Transverse colon (tissue), 4 donors: Measurements from ENCODE around the gene SLC24A4. TPM values are rescaled to one million over a fixed set of nuclear protein-coding genes. Genes with fewer than 3 reads are reported as not detected.

ENCODE experiments used
- DNase-seq: peaks from one replicate; pipeline ENCODE4 v3.0.0-alpha.2; 2019
- H3K27ac ChIP-seq, 4 donors: fragments of 200-600 bp; sonication (generic); 2 replicates each; pipeline ENCODE4 v1.5.1; 2016 to 2018; ENCODE audit warnings: inconsistent platforms in 4 of 4
- H3K27me3 ChIP-seq: fragments of 200-600 bp; sonication (generic); 2 replicates; pipeline ENCODE4 v1.5.1; 2017; ENCODE audit warnings: inconsistent platforms
- H3K36me3 ChIP-seq, 4 donors: fragments of 200-600 bp; sonication (generic); 2 replicates each; pipeline ENCODE4 v1.5.1; 2017 to 2019; ENCODE audit warnings: inconsistent platforms in 4 of 4
- H3K4me1 ChIP-seq, 4 donors: fragments of 200-600 bp; sonication (generic); 2 replicates each; pipeline ENCODE4 v1.5.1; 2017 to 2020; ENCODE audit warnings: inconsistent platforms in 4 of 4
- H3K4me3 ChIP-seq, 4 donors: fragments of 200-600 bp; sonication (generic); 1 replicate in 1 of 4; 2 replicates in 3 of 4; pipeline versions ENCODE4 v1.5.1 to v1.6.1; 2017 to 2019; ENCODE audit warnings: inconsistent platforms in 4 of 4
- H3K9me3 ChIP-seq, 2 donors: fragments of 200-600 bp; sonication (generic); 2 replicates each; pipeline ENCODE4 v1.5.1; 2017 to 2019; ENCODE audit warnings: inconsistent platforms in 2 of 2
- CTCF ChIP-seq, 5 experiments: fragments of 200-600 bp in 3 of 5; fragments of 450-650 bp in 2 of 5; sonication (generic) in 3 of 5; IDR thresholded peaks; 1 replicate in 2 of 5; 2 replicates in 3 of 5; pipeline ENCODE4 v1.5.1; 2016 to 2017; ENCODE audit warnings: antibody characterized with exemption in 5 of 5, inconsistent platforms in 3 of 5, mild to moderate bottlenecking in 2 of 5, moderate library complexity in 1 of 5
- EP300 ChIP-seq: sonication (generic); formaldehyde crosslinking; IDR thresholded peaks from one replicate; pipeline ENCODE4 v1.6.1; 2017; ENCODE audit warnings: antibody characterized with exemption, low read depth
- POLR2A ChIP-seq: fragments of 450-650 bp; IDR thresholded peaks from one replicate; pipeline ENCODE4 v1.6.1; 2016; ENCODE audit warnings: antibody characterized with exemption, mild to moderate bottlenecking, moderate library complexity
- POLR2AphosphoS5 ChIP-seq, 3 donors: sonication (generic); formaldehyde crosslinking; IDR thresholded peaks; one replicate each; pipeline ENCODE4 v1.6.1; 2016; ENCODE audit warnings: antibody characterized with exemption in 3 of 3
- WGBS, 2 donors: methylation state at CpG; one replicate each; pipeline ENCODE4 v1.1.5; 2018; ENCODE audit warnings: low coverage in 1 of 2; 5-methylcytosine and 5-hydroxymethylcytosine counted together
- in situ Hi-C, 4 donors: fragments of 200-750 bp; cut with MboI; loops; one replicate each; pipeline versions ENCODE4 v1.15.0 to v1.15.1; 2017; ENCODE audit warnings: low sequenced_read_pairs in 3 of 4, low pct_ligation_motif_present in 1 of 4, low pct_unique_long_range_greater_than_20kb in 1 of 4
- intact Hi-C: fragments of 100-400 bp; cut with DNase I; formaldehyde crosslinking; loops from one replicate; pipeline ENCODE4 v1.15.1; 2023; ENCODE audit warnings: low total_unique reads
- total RNA-seq, 4 donors: library from RNA; depleted of rRNA; stranded (reverse); fragments of >200 nt; gene quantifications; one replicate each; pipeline ENCODE4 v1.1.0, GENCODE V29; 2016

SLC24A4 gene
- total RNA-seq, 4 donors from 2014 or later = 0.27 to 0.48 TPM; not detected in 2

- DNase-seq = no peak
Observed at GRCh38 chr14:92496191-92496857, 173.4 kb downstream of the SLC24A4 start.

DNA sequence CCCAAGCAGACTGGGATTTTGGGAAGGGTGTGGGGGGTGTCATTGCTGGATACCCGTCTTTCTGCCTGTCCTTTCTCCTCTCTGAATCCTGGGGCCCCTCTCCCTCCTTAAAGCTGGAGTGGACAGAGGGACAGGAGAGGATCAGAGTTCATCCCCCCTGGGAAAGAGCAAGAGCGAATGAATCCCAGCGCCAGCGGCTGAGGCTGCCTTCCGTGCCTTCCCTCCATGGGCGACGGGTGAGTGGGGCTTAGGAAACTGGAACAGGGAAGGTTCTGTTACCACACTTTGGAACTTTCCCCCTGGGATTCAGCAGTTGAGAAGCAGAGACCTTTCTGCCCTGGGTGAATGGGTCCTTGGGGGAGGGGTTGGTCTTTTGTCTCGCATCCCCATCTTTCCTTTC, 174.4 kb downstream of the SLC24A4 start:
- Histone ChIP-seq H3K27me3 (no peaks in the 10 kb centered on the region), H3K4me1 (no peaks in the 10 kb centered on the region), H3K36me3 (no peaks in the 10 kb centered on the region), H3K27ac (no peak overlapping the region), H3K4me3 (no peak overlapping the region), H3K9me3 (no peaks in the 10 kb centered on the region)
- in situ Hi-C loops = no loop called here
- no peak for TF ChIP-seq EP300
- no peak for TF ChIP-seq POLR2AphosphoS5 (IDR thresholded peaks at IDR 0.05)
- intact Hi-C loops = no loop called here
- DNase-seq = no peak
- WGBS, 2 donors = 89% methylated on average over 8 of the region's 8 CpGs; no CpG with 5 or more reads in 1 of the 2 donors

More at GRCh38 chr14:92496191-92496857, 173.4 kb downstream of the SLC24A4 start:
- H3K4me3 ChIP-seq = no peak overlapping the region
- H3K9me3 ChIP-seq = no peaks in the 10 kb centered on the region
- no peaks in the 10 kb centered on the region for H3K4me1 ChIP-seq
- intact Hi-C loops (no loop called here), in situ Hi-C loops (no loop called here)
- 89 to 91% methylated on average over 6 of the region's 6 CpGs for WGBS, 2 donors
- no peaks in the 10 kb centered on the region for H3K36me3 ChIP-seq
- TF ChIP-seq EP300 (no peak), POLR2AphosphoS5 (IDR thresholded peaks at IDR 0.05) (no peak), POLR2A (no peak), CTCF (IDR thresholded peaks at IDR 0.05) (no peak)
- H3K27ac ChIP-seq = no peak overlapping the region
- H3K27me3 ChIP-seq = no peaks in the 10 kb centered on the region

DNA sequence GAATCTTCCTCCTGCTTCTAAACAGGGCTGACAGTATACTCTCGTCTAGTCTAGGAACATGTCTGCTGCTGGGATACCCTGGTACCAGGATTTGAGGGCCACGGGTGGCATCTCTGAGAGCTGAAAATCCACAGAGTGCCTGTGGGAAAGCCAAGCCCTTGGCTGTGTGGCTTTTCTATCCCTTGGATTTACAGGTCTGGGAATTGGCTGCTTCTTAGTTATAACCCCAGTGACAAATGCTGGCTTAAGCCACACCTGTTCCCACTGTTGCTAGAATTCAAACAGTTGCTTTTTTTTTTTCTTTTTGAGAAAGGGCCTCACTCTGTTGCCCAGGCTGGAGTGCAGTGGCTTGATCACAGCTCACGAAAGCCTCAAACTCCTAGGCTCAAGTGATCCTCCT, 176.3 kb downstream of the SLC24A4 start:
- in situ Hi-C loops = no loop called here
- H3K27me3 ChIP-seq = no peaks in the 10 kb centered on the region
- no peaks in the 10 kb centered on the region for H3K36me3 ChIP-seq
- DNase-seq = no peak
- H3K4me3 ChIP-seq = no peak overlapping the region
- H3K9me3 ChIP-seq = no peaks in the 10 kb centered on the region
- no peak overlapping the region for H3K27ac ChIP-seq
- 64 to 75% methylated on average over 2 to 3 of the region's 3 CpGs for WGBS, 2 donors
- peaks cover 0 to 7% (median 0%) of the 10 kb centered on the region in 4 donors for H3K4me1 ChIP-seq
- intact Hi-C loops = no loop called here
- no peak for TF ChIP-seq POLR2AphosphoS5 (IDR thresholded peaks at IDR 0.05)
- TF ChIP-seq EP300 = no peak
- no peak for TF ChIP-seq POLR2A
- no peak for TF ChIP-seq CTCF (IDR thresholded peaks at IDR 0.05)

DNA sequence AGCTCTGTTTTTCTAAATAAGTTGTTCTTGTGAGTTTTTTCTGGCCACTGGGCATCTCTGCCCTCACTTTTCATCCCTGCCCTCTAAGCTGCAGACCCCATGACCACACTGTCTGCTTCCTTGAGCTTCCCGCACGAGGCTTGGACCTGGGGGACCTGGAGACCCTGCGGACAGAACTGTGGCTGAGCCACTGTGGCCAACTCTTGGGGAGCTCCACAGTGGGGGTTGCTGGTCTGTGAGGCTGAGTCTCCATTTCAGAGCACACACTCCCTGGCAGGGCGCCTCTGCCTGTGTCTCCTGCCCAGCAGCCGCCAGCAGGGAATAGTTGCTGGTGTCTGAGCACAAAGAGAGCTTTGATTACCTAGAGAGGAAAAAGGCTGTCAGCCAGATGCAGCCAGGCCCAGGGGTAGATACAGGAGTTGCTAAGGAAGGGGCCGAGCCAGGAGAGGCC, 177.6 kb downstream of the SLC24A4 start:
- 66% methylated on average over 6 of the region's 6 CpGs; no CpG with 5 or more reads in 1 of the 2 donors for WGBS, 2 donors
- no peak for DNase-seq
- in situ Hi-C loops (no loop called here), intact Hi-C loops (no loop called here)
- TF ChIP-seq POLR2A = no peak
- no peak for TF ChIP-seq POLR2AphosphoS5 (IDR thresholded peaks at IDR 0.05)
- no peak for TF ChIP-seq CTCF (IDR thresholded peaks at IDR 0.05)
- TF ChIP-seq EP300 = no peak
- Histone ChIP-seq H3K4me3 (no peak overlapping the region), H3K36me3 (no peaks in the 10 kb centered on the region), H3K4me1 (peaks cover 0 to 8% (median 0%) of the 10 kb centered on the region in 4 donors), H3K27ac (no peak overlapping the region), H3K9me3 (no peaks in the 10 kb centered on the region), H3K27me3 (no peaks in the 10 kb centered on the region)
